Measurements from ENCODE around the gene GCH1.
"Not testable (repeated sequence)": the region's sequence is repeated elsewhere in the genome, so short reads cannot be mapped to it uniquely, and the experiment has no call there.

The GCH1 gene

DNA sequence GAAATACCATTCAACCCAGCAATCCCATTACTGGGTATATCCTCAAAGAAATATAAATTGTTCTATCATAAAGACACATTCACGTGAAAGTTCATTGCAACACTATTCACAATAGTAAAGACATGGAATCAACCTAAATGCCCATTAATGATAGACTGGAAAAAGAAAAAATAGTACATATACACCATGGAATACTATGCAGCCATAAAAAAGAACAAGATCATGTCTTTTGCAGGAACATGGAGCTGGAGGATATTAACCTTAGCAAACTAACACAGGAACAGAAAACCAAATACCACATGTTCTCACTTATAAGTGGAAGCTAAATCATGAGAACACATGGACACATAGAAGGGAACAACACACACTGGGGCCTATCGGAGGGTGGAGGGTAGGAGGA, 101.1 kb downstream of the GCH1 start:
- not testable (repeated sequence) for DNase-seq (ENCODE audit: low read depth in 2 of 2)

DNA sequence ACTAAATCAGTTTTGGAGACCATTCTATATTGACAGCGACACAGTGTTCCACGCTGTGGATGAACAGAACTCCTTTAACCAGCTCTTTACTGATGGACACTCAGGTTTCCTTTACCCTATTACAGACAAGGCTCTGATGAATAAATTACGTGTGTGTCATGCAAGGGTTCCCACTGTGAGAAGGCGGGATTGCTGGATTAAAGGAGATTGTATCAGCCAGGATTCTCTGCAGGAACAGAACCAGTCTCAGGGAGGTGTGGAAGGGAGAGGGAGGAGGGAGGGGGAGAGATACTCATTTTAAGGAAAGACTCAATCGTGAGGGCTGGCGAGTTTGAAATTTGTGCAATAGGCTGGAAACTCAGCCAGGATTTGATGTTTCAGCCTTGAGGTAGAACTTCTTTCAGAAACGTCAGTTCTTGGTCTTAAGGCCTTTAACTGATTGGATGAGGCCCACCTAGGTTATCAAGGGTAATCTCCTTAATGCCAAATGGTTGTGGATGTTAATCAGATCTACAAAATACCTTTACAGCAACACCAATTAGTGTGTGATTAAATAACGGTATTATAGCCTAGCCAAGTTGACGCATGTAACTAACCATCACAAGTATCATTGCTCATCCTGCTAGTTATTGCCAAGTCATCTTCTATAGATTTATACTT, 104.0 kb downstream of the GCH1 start:
- DNase-seq (ENCODE audit: low read depth in 2 of 2), result no peak

DNA sequence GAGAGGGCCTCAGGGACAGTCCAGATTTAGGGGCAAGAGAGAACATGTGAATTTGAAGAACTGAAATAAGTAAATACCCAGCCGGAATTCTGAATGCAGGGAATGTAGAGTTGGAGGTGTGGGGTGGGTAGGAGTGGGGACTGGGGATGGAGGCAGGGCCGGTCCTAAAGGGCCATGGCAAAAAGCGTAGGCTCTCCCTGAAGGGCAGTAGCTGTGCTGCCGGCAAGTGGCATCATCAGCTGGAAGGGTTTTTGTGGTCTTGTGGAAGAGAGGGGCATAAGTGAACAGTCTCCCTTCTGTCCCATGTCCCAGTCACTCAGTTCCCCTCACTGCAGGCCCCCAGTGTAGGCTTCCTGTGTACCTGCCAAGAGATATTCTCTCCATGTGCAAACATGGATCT, 104.6 kb downstream of the GCH1 start:
- no peak for DNase-seq (ENCODE audit: low read depth in 2 of 2)

DNA sequence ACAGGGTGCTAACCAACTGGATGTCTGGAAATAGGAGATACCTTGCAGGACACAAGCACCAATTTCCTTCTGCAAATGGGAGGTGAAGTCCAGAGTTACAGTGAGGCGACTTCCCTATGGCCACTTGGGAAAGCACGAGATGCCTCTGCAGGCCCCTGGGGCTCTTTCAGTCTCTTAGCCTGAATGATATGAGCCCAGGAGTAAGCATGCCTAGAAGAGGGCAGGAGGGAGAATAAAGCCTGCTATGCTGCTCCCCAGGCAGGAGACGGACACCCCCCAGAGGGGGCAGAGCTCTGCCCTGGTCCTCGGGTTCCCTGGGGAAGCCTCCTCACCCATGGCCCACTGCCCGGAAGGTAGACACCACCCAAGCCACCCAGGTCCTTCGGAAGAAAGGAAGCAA, 105.1 kb downstream of the GCH1 start:
- no peak for DNase-seq (ENCODE audit: low read depth in 2 of 2)

DNA sequence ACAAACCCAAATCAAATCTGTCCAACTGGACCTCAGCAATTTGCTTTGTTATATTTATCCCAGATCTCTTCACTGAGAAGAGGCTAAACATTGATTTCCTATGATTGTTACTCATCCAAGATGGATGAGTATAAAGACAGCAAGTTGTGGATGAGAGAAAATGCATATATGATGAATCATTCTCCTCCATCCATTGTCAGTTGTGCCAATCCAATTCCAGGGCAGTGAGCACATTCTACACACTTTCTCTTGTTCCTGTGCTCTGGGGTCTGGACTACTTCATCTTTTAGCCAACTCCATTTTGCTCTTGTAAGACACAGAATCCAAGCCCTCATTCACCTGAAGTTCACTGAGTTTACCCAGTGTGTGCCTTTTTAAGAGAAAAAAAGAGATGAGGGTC, 105.7 kb downstream of the GCH1 start:
- no peak for DNase-seq (ENCODE audit: low read depth in 2 of 2)

DNA sequence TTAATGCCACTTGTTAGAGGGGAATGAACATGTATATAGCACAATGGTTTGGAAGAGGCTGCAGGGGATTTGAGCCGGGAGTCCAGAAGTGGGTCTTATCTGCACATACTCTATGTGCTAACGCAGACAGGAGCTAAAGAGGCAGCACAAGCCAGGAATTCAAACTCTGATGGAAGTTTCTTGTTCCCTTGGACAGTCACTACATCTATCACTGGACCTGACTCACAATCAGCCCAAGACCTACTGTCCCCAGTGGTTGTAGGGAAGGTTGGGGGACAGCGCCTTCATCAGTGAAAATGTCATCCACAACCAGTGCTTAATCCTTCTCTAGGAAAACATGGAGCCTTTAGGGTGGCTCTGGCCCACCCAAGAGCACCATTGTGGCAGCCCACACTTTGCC, 107.8 kb downstream of the GCH1 start:
- no peak for DNase-seq (ENCODE audit: low read depth in 2 of 2)

DNA sequence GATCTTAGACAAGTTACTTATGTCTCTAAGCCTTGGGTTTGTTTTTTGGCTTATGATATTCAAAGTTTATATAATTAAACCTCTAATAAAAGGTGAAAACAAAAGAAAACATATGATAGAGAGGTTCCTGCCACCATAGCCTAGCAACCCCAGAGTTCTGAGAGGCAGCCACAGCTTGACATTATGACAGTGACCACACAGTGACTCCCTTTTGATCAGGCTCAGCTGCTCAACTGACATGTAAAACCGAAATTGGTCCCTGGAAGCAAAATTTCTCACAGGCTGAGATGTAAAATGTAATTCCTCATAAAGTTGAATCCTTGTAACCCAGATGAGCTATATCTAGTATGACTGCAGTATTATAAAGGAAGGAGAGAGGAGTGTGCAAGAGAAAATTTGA, 108.5 kb downstream of the GCH1 start:
- no peak for DNase-seq (ENCODE audit: low read depth in 2 of 2)

DNA sequence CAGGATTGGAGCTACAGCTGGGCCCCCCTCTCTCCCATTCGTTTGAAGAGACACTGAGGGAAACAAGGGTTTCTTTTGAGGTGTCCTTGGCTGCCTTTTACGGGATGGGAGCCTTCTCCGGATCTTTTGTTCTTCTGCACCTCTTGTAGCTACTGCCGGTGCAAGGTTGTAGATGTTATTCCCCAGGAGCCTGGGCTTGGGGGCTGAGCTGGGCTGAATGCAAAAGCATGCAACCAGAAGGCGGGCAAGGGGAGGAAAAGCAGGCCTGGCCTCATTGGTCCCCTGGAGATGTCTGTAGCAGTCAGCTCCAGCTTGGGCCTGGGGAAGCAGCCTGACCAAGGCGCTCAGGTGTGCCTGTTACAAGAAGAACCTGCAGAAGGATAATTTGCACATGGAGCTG, 110.3 kb downstream of the GCH1 start:
- DNase-seq (ENCODE audit: low read depth in 2 of 2), result no peak
